CD1c-positive myeloid dendritic cell (primary cell): ENCODE results near the gene PTPRU.

Source experiments
- DNase-seq: peaks from one replicate; pipeline ENCODE4 v3.0.0-alpha.2; 2016; ENCODE audit errors: extremely low spot score

Gene PTPRU

GRCh38 chr1:29365906-29366670 lies 129.8 kb downstream of the PTPRU start:
- no peak for DNase-seq

- DNase-seq: no peak
Measured at GRCh38 chr1:29368936-29369932, 132.9 kb downstream of the PTPRU start.

- DNase-seq: no peak
Measured at GRCh38 chr1:29370067-29370466, 133.7 kb downstream of the PTPRU start.

GRCh38 chr1:29371332-29371731 lies 135.0 kb downstream of the PTPRU start:
- DNase-seq: no peak

- no peak for DNase-seq
Measured at GRCh38 chr1:29372108-29372507, 135.8 kb downstream of the PTPRU start.
